ENCODE results near the gene RASGEF1B. TPM values are rescaled to one million over a fixed set of nuclear protein-coding genes. Genes with fewer than 3 reads are reported as not detected.

RASGEF1B gene
- total RNA-seq, 1 experiment from 2014 or later = 7.5 TPM

DNA sequence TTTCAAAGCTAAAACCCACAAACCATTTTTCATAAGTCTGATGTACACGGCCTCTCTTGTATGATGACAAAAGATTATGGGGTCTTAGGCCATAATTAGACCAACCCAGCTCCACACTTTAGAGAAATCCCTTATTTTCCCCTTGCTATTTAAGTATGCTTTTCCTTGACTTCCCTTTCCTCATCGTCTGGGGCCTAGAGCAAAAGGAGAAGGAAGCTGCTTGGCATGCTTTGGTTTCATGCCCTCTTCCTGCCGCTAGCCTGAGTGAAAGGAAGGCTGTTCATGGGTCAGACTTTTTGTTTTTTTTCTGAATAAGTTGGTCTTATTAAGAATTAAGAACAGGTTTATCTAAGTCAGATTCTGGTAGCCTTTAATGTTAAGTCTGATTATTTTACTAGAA is 10.6 kb upstream of the RASGEF1B start:
- Histone ChIP-seq H4K20me1 (ENCODE audit: control insufficient read depth, insufficient read depth, insufficient read length) (no peaks in the 10 kb centered on the region), H3K9me3 (ENCODE audit: control insufficient read depth, low read depth, low read length) (no peaks in the 10 kb centered on the region), H3K27ac (ENCODE audit: insufficient read length, low read depth, low read length) (no peak overlapping the region), H4K5ac (ENCODE audit: insufficient read length, low read depth, low read length) (no peak overlapping the region), H3K79me1 (ENCODE audit: insufficient read depth, low read depth, low read length, poor library complexity, severe bottlenecking) (no peaks in the 10 kb centered on the region), H3K79me2 (ENCODE audit: insufficient read depth, low read length) (no peaks in the 10 kb centered on the region), H3K14ac (ENCODE audit: insufficient read depth, low read length) (no peak overlapping the region), H2BK15ac (ENCODE audit: low read depth, low read length) (no peak overlapping the region; the same call in 1 of the 2 replicates), H3K27me3 (ENCODE audit: insufficient read depth, low read length) (no peaks in the 10 kb centered on the region), H3T11ph (ENCODE audit: low read length) (no peak overlapping the region), H3K23ac (ENCODE audit: insufficient read length, low read depth, low read length) (no peak overlapping the region), H3K4me1 (ENCODE audit: insufficient read depth, low read length) (no peaks in the 10 kb centered on the region), H3K23me2 (ENCODE audit: insufficient read length, low read depth, low read length, poor library complexity, severe bottlenecking) (no peaks in the 10 kb centered on the region), H2BK12ac (ENCODE audit: insufficient read length, low read depth, low read length) (no peak overlapping the region), H2BK5ac (ENCODE audit: insufficient read length, low read length) (no peak overlapping the region), H3K9ac (ENCODE audit: extremely low read depth, insufficient read length, low read length) (no peak overlapping the region), H2BK20ac (ENCODE audit: low read depth, low read length, poor library complexity, severe bottlenecking) (no peak overlapping the region), H2AFZ (ENCODE audit: low read length) (no peak overlapping the region), H4K8ac (replicated peaks; ENCODE audit: insufficient read length, low read depth, low read length) (no peak overlapping the region), H2AK5ac (ENCODE audit: insufficient read length, low read length) (no peak overlapping the region), H3K56ac (ENCODE audit: insufficient read length, low read depth, low read length) (no peak overlapping the region), H3K4me2 (ENCODE audit: insufficient read depth, insufficient read length, low read length) (no peak overlapping the region), H3K18ac (ENCODE audit: insufficient read length, low read depth, low read length) (no peak overlapping the region), H4K91ac (ENCODE audit: insufficient read length, low read depth, low read length) (no peak overlapping the region), H2BK120ac (ENCODE audit: low read depth, low read length, poor library complexity, severe bottlenecking) (no peak overlapping the region), H3K4ac (ENCODE audit: low read depth, low read length) (no peak overlapping the region)
- peaks cover 12 to 19% of the 10 kb centered on the region in 2 experiments for H3K4me1 Mint-ChIP-seq
- no peaks in the 10 kb centered on the region for H3K27me3 Mint-ChIP-seq (ENCODE audit: low read depth)
- WGBS (ENCODE audit: extremely low coverage, insufficient read length, low lambda C conversion rate) = no CpG with 5 or more reads among the region's 3 CpGs
- peaks cover 0 to 6% of the 10 kb centered on the region in 2 experiments; a peak in 2 of 5 replicates for H3K9me3 Mint-ChIP-seq
- H3K4me3 Mint-ChIP-seq = no peak overlapping the region
- TF ChIP-seq, protein P1, sequence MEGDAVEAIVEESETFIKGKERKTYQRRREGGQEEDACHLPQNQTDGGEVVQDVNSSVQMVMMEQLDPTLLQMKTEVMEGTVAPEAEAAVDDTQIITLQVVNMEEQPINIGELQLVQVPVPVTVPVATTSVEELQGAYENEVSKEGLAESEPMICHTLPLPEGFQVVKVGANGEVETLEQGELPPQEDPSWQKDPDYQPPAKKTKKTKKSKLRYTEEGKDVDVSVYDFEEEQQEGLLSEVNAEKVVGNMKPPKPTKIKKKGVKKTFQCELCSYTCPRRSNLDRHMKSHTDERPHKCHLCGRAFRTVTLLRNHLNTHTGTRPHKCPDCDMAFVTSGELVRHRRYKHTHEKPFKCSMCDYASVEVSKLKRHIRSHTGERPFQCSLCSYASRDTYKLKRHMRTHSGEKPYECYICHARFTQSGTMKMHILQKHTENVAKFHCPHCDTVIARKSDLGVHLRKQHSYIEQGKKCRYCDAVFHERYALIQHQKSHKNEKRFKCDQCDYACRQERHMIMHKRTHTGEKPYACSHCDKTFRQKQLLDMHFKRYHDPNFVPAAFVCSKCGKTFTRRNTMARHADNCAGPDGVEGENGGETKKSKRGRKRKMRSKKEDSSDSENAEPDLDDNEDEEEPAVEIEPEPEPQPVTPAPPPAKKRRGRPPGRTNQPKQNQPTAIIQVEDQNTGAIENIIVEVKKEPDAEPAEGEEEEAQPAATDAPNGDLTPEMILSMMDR (conservative IDR thresholded peaks at IDR 0.05) = no peak
- H3K36me3 Mint-ChIP-seq (ENCODE audit: insufficient read depth in 1 of 3, low read depth in 3 of 3) = no peaks in the 10 kb centered on the region
- no peak for DNase-seq
- H3K27ac Mint-ChIP-seq = no peak overlapping the region

All from H9 (cell line).